MCF 10A (cell line): ENCODE results near the gene UBXN11. TPM values are rescaled to one million over a fixed set of nuclear protein-coding genes. Genes with fewer than 3 reads are reported as not detected.

Experiments
- BruUV-seq: library from RNA; stranded (reverse); fragments of 400-500 nt; replicated peaks from 2 replicates; lab custom pipeline; 2021; lab: Mats Ljungman, UMichigan
- CTCF ChIA-PET: fragments of 300-600 bp; sonication (Branson Sonifier 250); formaldehyde crosslinking; extraction: SDS; loops from one replicate; lab custom pipeline; 2021; ENCODE audit warnings: antibody characterized with exemption, inconsistent platforms; lab: Yijun Ruan, JAX
- POLR2A ChIA-PET: fragments of 300-600, 350-650 bp; sonication (Branson Sonifier 250); formaldehyde crosslinking; extraction: SDS; loops from one replicate; lab custom pipeline; 2020; ENCODE audit warnings: antibody characterized with exemption, inconsistent platforms; lab: Yijun Ruan, JAX
- DNase-seq: peaks from one replicate; pipeline ENCODE4 v3.0.0-alpha.2; 2018; ENCODE audit not compliant: unreplicated experiment
- H3K27ac Mint-ChIP-seq: one replicate; pipeline ENCODE4 v1.8.0; 2022; ENCODE audit warnings: mild to moderate bottlenecking, low read depth, mixed read lengths; ENCODE audit not compliant: unreplicated experiment
- H3K27me3 Mint-ChIP-seq: one replicate; pipeline ENCODE4 v1.8.0; 2022; ENCODE audit warnings: mixed read lengths; ENCODE audit not compliant: insufficient read depth, unreplicated experiment
- H3K36me3 Mint-ChIP-seq: one replicate; pipeline ENCODE4 v1.8.0; 2022; ENCODE audit warnings: mild to moderate bottlenecking, moderate library complexity, mixed read lengths; ENCODE audit not compliant: insufficient read depth, unreplicated experiment
- H3K4me1 Mint-ChIP-seq: one replicate; pipeline ENCODE4 v1.8.0; 2022; ENCODE audit warnings: mixed read lengths; ENCODE audit not compliant: insufficient read depth, unreplicated experiment
- H3K4me3 Mint-ChIP-seq: one replicate; pipeline ENCODE4 v1.8.0; 2022; ENCODE audit warnings: mild to moderate bottlenecking, moderate library complexity, mixed read lengths; ENCODE audit not compliant: unreplicated experiment
- H3K9me3 Mint-ChIP-seq: one replicate; pipeline ENCODE4 v1.8.0; 2022; ENCODE audit warnings: mixed read lengths; ENCODE audit not compliant: unreplicated experiment
- intact Hi-C: fragments of 100-400 bp; cut with micrococcal nuclease; formaldehyde crosslinking; loops from 2 replicates; pipeline ENCODE4 v1.14.1; 2022
- total RNA-seq: library from RNA; stranded (reverse); gene quantifications from 2 replicates; pipeline ENCODE4 v1.2.3, GENCODE V29; 2022
- TF ChIP-seq, protein P1 (sequence below): fragments of 200-600 bp; IDR thresholded peaks from one replicate; pipeline ENCODE4 v1.8.0; 2022; ENCODE audit warnings: antibody characterized with exemption, mild to moderate bottlenecking; ENCODE audit not compliant: unreplicated experiment

UBXN11 gene
- total RNA-seq, 1 experiment from 2014 or later, result 17.7 TPM

DNA sequence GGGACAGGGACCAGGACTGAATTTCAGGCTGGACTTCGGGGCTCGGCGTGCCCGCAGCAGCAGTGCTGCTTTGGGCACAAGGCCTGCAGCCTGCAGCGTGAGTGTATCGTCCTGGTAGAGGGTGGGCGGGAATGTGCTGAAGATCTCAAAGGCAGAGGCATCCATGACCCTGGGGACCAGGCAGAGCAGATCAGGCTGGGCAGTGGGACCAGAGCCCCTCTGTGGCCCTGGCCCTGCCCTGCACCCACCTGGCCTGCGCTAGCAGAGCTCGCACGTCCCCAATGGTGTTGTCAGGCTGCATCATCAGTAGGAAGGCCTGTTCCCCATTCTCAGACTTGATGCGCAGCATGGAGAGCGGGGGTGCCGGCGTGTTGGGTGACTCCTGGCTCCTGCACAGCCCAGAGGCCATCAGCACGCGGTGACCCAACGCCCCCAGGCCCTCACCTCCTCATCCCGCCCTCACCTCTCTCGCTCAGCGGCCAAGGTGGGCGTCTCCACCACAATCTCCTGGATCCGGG, 24.0 kb downstream of the UBXN11 start:
- POLR2A ChIA-PET, result interaction anchor here (1.6 kb wide), 1 partner anchor 95 kb away, joined by 3 read pairs; no protein-coding TSS in a partner anchor
- DNase-seq, result no peak
- TF ChIP-seq, protein P1, sequence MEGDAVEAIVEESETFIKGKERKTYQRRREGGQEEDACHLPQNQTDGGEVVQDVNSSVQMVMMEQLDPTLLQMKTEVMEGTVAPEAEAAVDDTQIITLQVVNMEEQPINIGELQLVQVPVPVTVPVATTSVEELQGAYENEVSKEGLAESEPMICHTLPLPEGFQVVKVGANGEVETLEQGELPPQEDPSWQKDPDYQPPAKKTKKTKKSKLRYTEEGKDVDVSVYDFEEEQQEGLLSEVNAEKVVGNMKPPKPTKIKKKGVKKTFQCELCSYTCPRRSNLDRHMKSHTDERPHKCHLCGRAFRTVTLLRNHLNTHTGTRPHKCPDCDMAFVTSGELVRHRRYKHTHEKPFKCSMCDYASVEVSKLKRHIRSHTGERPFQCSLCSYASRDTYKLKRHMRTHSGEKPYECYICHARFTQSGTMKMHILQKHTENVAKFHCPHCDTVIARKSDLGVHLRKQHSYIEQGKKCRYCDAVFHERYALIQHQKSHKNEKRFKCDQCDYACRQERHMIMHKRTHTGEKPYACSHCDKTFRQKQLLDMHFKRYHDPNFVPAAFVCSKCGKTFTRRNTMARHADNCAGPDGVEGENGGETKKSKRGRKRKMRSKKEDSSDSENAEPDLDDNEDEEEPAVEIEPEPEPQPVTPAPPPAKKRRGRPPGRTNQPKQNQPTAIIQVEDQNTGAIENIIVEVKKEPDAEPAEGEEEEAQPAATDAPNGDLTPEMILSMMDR, result no peak
- no TSS peak for BruUV-seq
- H3K36me3 Mint-ChIP-seq, result peaks cover 24% of the 10 kb centered on the region
- intact Hi-C loops, result no loop called here
- H3K9me3 Mint-ChIP-seq, result no peaks in the 10 kb centered on the region
- no peaks in the 10 kb centered on the region for H3K27me3 Mint-ChIP-seq
- H3K4me3 Mint-ChIP-seq, result no peak overlapping the region
- H3K27ac Mint-ChIP-seq, result no peak overlapping the region
- CTCF ChIA-PET, result interaction anchor here (1.0 kb wide), 1 partner anchor 49 kb away, joined by 3 read pairs; no protein-coding TSS in a partner anchor
- peaks cover 62% of the 10 kb centered on the region for H3K4me1 Mint-ChIP-seq

DNA sequence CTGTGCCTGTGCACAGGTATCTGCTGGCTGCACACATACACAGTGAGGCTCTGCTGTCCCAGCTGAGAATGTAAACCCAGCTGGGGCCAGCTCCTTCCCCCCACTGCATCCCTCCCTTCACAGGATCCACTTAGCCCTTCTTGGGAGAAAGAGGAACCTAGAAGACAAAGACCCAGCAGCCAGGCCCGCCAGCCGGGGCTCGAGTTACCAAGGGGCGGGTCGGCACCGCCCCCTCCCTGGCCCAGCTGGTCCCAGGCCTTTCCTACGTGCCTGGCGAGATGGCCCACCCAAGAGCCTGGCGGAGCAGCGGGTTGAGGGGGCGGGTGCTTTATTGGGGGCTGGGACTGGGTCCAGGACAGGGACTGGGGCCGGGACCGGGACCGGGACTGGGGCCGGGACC, 24.5 kb downstream of the UBXN11 start:
- TF ChIP-seq, protein P1, result no peak
- ChIA-PET POLR2A (interaction anchor here (3.2 to 8.9 kb wide), 2 partner anchors 46 to 112 kb away, joined by 12 to 83 read pairs; partner anchors contain the start of genes CEP85 and ZNF593), CTCF (interaction anchor here (1.0 kb wide), 1 partner anchor 49 kb away, joined by 3 read pairs; no protein-coding TSS in a partner anchor)
- Mint-ChIP-seq H3K27me3 (no peaks in the 10 kb centered on the region), H3K36me3 (peaks cover 27% of the 10 kb centered on the region), H3K4me1 (peaks cover 65% of the 10 kb centered on the region), H3K4me3 (no peak overlapping the region), H3K27ac (no peak overlapping the region), H3K9me3 (no peaks in the 10 kb centered on the region)
- intact Hi-C loops, result no loop called here
- no TSS peak for BruUV-seq
- no peak for DNase-seq

GRCh38 chr1:26281091-26281958, 25.1 kb downstream of the UBXN11 start:
- H3K9me3 Mint-ChIP-seq, result no peaks in the 10 kb centered on the region
- TF ChIP-seq, protein P1, result no peak
- DNase-seq, result no peak
- ChIA-PET CTCF (interaction anchor here (0.6 to 1.0 kb wide), 3 partner anchors 48 to 111 kb away, joined by 3 to 5 read pairs (median 4); no protein-coding TSS in a partner anchor), POLR2A (interaction anchor here (0.5 to 8.9 kb wide), 6 partner anchors 8 to 144 kb away, joined by 3 to 83 read pairs (median 9); partner anchors contain the start of genes CEP85, UBXN11 and ZNF593)
- no peaks in the 10 kb centered on the region for H3K27me3 Mint-ChIP-seq
- H3K4me1 Mint-ChIP-seq, result peaks cover 71% of the 10 kb centered on the region
- peaks cover 31% of the 10 kb centered on the region for H3K36me3 Mint-ChIP-seq
- H3K27ac Mint-ChIP-seq, result peak overlapping the region; percentile 89
- TSS peak; percentile 94 for BruUV-seq
- H3K4me3 Mint-ChIP-seq, result peak overlapping the region; percentile 89
- intact Hi-C loops, result no loop called here
